Activated gamma-delta T cell treated with Interleukin-2 at 50 U/mL for 16 hours (primary cell): ENCODE data around the gene EID2.

Source experiments
- DNase-seq: peaks from one replicate; pipeline ENCODE4 v3.0.0-alpha.2; 2020

The EID2 gene

GRCh38 chr19:39539518-39540332 is at the start of gene EID2:
EID2 (minus strand) TSS chr19:39540161; CDS start chr19:39540079, 82 bp downstream.
- DNase-seq: peak; percentile 92

DNA sequence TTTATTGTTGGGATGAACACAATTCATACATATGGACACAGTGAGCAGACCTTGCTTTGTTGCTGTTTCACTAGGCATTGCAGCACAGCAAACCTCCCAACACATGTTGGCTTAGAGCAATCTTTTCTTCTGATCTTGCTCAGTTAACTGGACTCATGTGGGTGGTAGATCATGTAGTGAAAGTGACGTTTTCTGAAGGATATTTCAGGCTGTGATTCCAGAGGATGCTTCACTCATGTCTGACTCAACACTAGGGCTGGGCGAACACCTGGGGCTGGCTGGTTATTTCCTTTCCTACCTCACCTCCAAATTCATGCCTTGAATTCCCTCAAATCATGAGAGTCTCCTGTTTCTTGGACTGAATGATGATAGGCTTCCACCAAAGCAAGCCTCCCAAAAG is 48.1 kb upstream of the EID2 start:
- DNase-seq: no peak

- DNase-seq: no peak
Observed at GRCh38 chr19:39587496-39587895, 47.5 kb upstream of the EID2 start.

DNA sequence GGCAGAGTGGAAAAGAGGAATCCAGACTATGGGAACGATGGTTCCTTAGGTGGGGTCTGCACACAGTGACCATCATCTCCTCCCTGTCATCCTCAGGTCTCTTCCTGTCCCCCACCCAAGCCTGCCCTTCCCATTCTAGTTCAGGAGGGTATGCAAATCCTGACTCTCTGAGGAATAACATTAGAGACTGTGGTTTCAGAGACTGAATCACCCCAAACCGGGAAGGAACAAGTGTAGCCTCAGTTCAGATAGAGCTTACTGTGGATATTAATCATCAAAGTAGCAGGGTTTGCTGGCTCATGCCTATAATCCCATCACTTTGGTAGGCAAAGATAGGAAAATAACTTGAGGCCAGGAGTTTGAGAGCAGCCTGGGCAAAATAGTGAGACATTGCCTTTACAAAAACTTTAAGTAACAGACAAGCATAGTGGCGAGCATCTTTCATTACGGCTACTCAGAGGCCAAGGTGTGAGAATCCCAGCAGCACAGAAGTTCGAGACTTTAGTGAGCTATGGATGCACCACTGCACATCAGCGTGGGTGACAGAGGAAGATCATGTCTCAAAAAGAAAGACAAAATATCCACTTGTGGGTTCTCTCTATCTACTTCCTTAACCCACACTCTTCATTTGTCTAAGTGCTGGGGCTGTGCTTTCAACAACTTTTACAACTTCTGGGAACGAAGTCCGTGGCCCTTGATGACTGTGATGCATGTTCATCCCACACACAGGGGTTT is 43.1 kb upstream of the EID2 start:
- no peak for DNase-seq

DNA sequence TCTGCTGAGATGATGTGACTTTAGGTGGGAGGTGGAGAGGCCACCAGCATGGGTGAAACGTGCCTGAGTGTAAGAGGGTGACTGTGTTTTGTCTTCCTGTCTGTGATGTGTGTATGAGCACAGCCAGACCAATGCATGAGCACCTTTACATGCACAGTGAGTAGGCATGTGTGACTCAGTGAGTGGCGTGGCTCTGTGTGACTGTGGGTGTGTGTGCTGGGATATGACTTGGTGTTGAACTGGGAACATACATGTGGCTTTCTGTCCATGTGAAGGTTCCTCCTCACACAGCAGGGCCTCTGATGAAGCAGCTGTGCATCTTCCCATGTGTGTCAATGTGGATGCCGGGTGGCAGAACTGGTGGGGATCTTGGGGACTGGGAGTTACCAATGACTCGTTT is 42.5 kb upstream of the EID2 start:
- DNase-seq: no peak

DNA sequence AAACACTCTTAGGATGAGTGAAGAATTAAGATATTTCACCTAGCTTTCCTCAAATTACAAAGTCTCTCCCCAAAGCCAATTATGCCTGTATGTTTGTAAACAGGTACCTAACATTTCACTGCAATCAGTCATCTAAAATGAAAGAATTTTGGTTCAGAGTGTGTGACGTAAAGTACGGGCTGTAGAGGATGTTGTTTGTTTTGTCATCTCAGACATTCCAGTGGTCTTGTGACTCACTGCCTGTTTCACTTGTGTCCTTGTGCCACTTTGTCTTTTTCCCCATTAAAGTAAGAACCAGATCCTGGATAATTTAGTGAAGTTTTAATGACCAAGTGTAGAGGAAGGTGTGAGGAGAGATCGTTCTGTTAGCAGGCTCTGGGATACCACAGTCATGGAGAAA is 28.6 kb upstream of the EID2 start:
- DNase-seq: no peak

DNA sequence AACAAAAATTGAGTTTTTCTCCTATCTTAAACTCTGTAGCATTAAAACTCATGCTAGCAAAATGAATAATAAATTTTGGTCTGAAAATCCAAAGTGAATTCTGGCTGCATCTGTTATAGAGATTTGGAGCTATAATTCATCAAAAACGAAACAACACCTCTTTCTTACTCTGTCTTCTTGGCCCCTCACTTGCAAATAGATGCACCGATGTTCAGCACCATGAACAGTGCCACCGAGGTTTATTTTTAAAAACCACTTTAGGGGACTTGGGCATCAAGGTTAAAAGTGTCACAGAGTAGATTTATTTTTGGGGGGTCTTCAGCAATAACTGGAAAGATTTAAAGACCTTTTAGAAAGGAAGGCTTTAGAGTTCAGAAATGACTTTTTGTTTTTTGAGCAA is 26.1 kb upstream of the EID2 start:
- no peak for DNase-seq

- no peak for DNase-seq
Observed at GRCh38 chr19:39563408-39563807, 23.4 kb upstream of the EID2 start.

DNA sequence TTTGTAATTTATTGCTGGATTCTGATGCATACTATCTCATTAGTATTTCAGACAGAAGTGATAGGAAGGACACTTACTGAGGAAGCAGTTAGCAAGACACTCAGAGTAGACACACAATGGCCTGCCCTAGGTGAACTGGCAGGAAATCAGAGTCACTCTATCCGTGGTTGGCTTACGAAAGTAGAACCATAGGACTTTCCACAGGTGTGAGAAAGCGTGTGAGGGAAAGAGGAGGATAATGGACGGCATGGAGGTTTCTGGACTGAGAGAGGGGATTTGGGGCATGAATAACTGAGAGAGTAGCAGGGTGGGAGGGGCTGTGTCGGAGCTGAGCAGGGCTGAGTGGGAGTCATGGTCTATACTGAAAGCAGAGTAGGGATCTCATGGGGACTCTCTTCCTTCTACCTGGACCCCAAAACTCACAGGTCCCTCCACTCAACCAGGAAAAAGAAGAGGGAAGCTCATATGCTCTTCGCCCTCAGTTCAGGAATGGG is 18.7 kb upstream of the EID2 start:
- DNase-seq: no peak

- no peak for DNase-seq
Observed at GRCh38 chr19:39557811-39558623, 18.1 kb upstream of the EID2 start.

DNA sequence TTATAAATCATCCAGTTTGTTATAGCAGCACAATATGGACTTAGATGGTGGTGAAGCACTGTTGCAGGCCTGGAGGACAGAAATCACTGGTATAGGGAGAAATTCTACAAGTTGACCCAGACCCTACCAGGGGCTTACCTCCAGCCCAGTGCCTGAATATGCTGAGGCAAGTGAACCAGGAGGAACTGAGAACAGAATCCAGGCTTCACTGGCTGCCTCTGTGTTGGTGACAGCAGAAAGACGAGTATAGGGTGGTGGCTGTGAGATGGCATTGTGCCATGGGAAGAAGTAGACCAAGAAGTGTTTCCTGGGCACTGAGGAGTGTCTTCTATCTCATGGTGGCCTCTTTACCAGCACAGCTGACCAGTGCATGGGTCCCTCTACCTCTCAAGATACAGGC is 15.9 kb upstream of the EID2 start:
- DNase-seq: no peak

GRCh38 chr19:39554701-39555311 is 14.8 kb upstream of the EID2 start:
- DNase-seq: no peak

- DNase-seq: no peak
Observed at GRCh38 chr19:39553082-39553652, 13.2 kb upstream of the EID2 start.

- DNase-seq: no peak
Observed at GRCh38 chr19:39550197-39550596, 10.2 kb upstream of the EID2 start.

- DNase-seq: no peak
Observed at GRCh38 chr19:39546599-39546998, 6.6 kb upstream of the EID2 start.

DNA sequence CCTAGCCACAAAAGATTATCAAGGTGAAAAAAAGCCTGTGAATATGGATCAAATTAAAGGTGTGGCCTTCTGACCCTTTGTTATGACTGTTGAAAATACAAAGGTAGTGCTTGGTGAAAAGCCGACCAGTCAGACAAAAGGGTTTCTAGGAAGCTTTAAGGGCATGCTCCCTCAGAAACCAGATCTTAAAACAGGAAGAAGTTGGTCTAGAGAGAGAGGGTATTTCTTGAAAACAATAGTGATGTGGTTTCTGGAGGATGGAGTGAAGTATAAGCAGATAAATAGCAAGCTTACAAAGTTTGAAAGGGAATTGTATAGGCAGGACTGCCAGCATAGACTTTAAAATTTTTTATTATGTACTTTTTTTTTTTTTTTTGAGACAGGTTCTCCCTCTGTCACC is 5.0 kb upstream of the EID2 start:
- no peak for DNase-seq

DNA sequence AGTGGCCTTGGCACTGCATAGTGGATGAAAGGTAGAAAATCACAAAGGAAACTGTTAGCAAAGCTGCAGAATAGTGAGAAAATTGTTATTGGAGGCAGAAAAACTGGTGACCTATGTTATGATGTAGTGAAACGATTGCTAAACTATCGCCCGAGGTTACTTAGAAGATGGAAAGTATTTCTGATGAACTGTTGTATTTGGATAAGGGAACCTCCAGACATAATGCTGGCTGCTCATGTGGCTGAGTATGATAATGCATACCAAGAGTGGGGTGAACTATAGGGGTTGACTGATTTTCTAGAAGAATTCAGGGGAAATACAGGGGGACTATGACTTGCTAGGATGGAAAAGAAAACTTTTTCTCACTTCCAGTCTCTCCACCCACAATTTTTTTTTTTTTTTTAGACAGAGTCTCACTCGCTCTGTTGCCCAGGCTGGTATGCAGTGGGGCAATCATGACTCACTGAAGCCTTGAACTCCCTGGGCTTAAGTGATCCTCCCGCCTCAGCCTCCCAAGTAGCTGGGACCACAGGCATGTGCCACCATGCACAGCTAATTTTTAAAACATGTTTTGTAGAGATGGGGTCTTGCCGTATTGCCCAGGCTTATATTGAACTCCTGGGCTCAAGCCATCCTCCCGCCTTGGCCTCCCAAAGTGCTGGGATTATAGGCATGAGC is 4.4 kb upstream of the EID2 start:
- DNase-seq: no peak

DNA sequence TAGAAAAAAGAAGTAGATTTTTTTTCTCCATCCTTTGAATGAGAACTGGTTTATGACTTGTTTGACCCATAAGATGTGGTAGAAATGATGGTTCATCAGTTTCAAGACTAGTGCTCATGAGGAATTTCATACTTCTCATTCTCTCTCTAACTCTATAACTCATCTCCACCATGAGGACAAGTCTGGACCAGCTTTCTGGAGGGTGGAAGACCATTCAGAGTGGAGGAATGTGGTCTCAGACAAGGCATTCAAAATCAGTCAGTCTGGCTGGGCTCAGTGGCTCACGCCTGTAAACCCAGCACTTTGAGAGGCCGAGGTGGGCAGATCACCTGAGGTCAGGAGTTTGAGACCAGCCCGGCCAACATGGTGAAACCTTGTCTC is 3.5 kb upstream of the EID2 start:
- DNase-seq: no peak

GRCh38 chr19:39542206-39542605 is 2.2 kb upstream of the EID2 start:
- no peak for DNase-seq

- no peak for DNase-seq
Observed at GRCh38 chr19:39540333-39540673, 342 bp upstream of the EID2 start.

DNA sequence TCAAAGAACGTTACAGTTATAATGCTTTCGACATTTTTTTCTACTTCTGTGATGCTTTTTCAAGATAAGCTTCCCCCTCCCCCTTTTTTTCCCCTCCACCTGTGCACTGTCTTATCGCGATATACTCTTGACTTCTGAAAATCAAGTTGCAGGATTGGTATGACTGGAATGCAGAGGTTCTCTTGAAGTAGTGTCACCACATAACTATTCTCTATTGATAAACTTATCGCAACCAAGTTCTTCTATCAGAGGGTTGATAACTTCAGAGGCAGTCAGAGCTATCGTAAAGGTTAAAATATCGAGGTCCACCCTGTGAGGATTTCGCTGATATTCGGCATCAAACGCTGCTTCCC is 820 bp downstream of the EID2 start:
- DNase-seq: no peak

DNA sequence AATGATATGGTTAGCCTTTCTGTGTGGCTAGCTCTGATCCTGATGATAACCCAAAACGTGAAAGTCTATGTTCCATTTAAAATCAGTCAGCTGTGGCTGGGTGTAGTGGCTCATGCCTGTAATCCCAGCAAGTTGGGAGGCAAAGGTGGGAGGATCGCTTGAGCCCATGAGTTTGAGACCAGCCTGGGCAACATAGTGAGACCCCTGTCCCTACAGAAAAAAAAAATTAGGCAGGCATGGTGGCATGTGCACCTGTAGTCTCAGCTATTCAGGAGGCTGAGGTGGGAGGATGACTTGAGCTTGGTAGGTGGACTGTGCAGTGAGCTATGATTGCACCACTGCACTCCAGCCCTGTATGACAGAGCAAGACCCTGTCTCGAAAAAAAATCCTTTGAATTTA is 6.2 kb downstream of the EID2 start:
- no peak for DNase-seq
